Lower lobe of right lung (tissue), 2 donors: ENCODE data around the gene IL12RB1. TPM values are rescaled to one million over a fixed set of nuclear protein-coding genes. Genes with fewer than 3 reads are reported as not detected.

Source experiments
- ATAC-seq, 2 donors: fragments of 200-7000 bp; cut with Tn5 transposase; one replicate each; pipeline ENCODE4 v1.9.1; 2020 to 2022; ENCODE audit warnings: mild to moderate bottlenecking in 2 of 2, moderate library complexity in 2 of 2
- DNase-seq: peaks from one replicate; pipeline ENCODE4 v3.0.0-alpha.2; 2020
- H3K27ac ChIP-seq: fragments of 200-600 bp; one replicate; pipeline ENCODE4 v1.8.0; 2022
- H3K27me3 ChIP-seq: fragments of 200-600 bp; one replicate; pipeline ENCODE4 v1.8.0; 2022; ENCODE audit warnings: low read depth
- H3K36me3 ChIP-seq: fragments of 200-600 bp; one replicate; pipeline ENCODE4 v1.8.0; 2022; ENCODE audit warnings: mild to moderate bottlenecking
- H3K4me1 ChIP-seq: fragments of 200-600 bp; one replicate; pipeline ENCODE4 v1.8.0; 2022
- H3K4me3 ChIP-seq: fragments of 200-600 bp; one replicate; pipeline ENCODE4 v1.8.0; 2022; ENCODE audit warnings: mild to moderate bottlenecking
- H3K9me3 ChIP-seq: fragments of 200-600 bp; one replicate; pipeline ENCODE4 v1.8.0; 2022
- intact Hi-C: fragments of 100-400 bp; cut with DNase I; formaldehyde crosslinking; loops from one replicate; pipeline ENCODE4 v1.11.0; 2022
- total RNA-seq: library from RNA; stranded (reverse); fragmentation: NEBNext Ultra II Directional; extraction: Animal tissue kit (Norgen Biotek cat#: 25700); gene quantifications from one replicate; pipeline ENCODE4 v1.2.1, GENCODE V29; 2021
- TF ChIP-seq, protein P1 (sequence below): fragments of 200-600 bp; IDR thresholded peaks from one replicate; pipeline ENCODE4 v1.8.0; 2022; ENCODE audit warnings: antibody characterized with exemption, mild to moderate bottlenecking
- donor health status: DM: no; HTN: yes; CAD: no; lungs with severe emphysema.

Gene IL12RB1
- total RNA-seq, 1 donor from 2014 or later = 14.6 TPM

DNA sequence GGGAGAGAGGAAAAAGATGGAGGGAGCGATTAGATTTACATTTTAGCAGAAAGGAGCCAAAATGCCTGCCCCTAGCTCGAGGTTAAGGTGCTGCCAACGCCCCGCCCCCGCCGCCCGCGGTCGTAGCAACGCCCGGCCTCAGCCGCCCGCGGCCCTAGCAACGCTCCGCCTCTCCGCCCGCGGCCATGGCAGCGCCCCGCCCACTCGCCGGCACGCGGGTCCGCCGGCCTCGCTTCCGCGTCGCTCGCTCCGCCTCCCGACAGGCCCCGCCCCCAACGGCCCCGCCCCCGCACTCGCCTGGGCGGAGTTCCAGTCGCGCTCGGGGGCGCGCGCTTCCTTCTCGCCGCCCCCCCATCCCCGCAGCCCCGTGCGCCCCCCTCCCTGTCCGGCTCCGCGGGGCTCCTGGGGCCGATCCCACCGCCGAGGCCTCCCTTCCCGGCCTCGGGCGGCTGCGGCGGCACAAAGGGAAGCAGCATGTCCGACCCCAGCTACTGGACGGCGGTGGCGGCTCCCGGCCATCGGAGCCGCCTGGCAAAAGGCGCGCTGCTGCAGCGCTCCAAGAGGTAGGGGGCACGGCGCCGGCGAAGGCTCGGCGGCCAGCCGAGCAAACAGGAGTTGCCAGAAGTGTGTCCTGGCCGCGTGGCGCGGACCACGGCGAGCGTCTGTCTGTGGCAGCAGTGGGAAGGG lies 31.1 kb upstream of the IL12RB1 start:
- ATAC-seq (peak; percentile 96 to 97), DNase-seq (peak; percentile 95)
- H3K27ac ChIP-seq = peak overlapping the region; percentile 64
- intact Hi-C loops = no loop called here
- no peaks in the 10 kb centered on the region for H3K27me3 ChIP-seq
- H3K9me3 ChIP-seq = no peaks in the 10 kb centered on the region
- peaks cover 28% of the 10 kb centered on the region for H3K4me1 ChIP-seq
- peaks cover 24% of the 10 kb centered on the region for H3K36me3 ChIP-seq
- H3K4me3 ChIP-seq = peak overlapping the region; percentile 77
- TF ChIP-seq, protein P1, sequence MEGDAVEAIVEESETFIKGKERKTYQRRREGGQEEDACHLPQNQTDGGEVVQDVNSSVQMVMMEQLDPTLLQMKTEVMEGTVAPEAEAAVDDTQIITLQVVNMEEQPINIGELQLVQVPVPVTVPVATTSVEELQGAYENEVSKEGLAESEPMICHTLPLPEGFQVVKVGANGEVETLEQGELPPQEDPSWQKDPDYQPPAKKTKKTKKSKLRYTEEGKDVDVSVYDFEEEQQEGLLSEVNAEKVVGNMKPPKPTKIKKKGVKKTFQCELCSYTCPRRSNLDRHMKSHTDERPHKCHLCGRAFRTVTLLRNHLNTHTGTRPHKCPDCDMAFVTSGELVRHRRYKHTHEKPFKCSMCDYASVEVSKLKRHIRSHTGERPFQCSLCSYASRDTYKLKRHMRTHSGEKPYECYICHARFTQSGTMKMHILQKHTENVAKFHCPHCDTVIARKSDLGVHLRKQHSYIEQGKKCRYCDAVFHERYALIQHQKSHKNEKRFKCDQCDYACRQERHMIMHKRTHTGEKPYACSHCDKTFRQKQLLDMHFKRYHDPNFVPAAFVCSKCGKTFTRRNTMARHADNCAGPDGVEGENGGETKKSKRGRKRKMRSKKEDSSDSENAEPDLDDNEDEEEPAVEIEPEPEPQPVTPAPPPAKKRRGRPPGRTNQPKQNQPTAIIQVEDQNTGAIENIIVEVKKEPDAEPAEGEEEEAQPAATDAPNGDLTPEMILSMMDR = no peak

DNA sequence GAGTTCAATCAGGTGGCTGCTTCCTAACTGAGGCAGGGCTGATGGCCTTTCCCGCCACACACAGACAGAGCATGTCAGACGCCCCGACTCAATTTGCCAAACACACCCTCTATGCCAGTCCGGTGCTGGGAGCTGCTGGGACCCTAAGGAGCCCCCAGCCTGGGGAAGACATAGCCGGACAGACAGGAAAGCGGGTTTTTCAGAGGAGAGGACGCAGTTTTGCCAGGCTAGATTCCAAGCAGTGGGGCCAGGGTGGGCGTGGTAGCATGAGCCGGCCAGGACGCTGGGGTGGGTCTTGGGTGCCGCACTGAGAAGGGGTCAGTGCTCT lies 30.6 kb upstream of the IL12RB1 start:
- intact Hi-C loops = no loop called here
- DNase-seq (no peak), ATAC-seq (no peak)
- H3K9me3 ChIP-seq = no peaks in the 10 kb centered on the region
- peaks cover 19% of the 10 kb centered on the region for H3K36me3 ChIP-seq
- no peaks in the 10 kb centered on the region for H3K27me3 ChIP-seq
- peaks cover 30% of the 10 kb centered on the region for H3K4me1 ChIP-seq
- H3K27ac ChIP-seq = no peak overlapping the region
- TF ChIP-seq, protein P1 = no peak
- H3K4me3 ChIP-seq = peak overlapping the region; percentile 77

DNA sequence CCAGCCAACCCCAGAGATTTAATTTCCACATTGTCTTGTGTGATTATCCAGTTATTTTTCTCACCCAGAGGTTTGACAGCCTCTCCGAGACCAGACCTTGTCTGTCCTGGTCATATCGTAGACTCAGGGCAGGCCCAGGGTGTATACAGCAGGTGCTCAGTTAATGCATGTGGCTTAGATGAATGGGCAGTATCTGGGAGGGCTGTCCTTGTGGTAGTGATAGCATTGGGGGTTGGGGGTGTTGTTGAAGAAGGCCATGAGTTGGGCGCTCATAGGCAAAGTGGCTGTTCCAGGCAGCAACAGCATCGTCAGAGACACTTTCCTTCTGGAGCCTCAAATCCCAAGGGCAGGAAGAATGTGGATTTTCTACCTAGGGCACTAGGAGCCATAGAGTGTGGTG lies 27.7 kb upstream of the IL12RB1 start:
- H3K4me1 ChIP-seq = peaks cover 45% of the 10 kb centered on the region
- H3K27ac ChIP-seq = no peak overlapping the region
- H3K9me3 ChIP-seq = no peaks in the 10 kb centered on the region
- DNase-seq (no peak), ATAC-seq (no peak)
- no peak overlapping the region for H3K4me3 ChIP-seq
- H3K27me3 ChIP-seq = no peaks in the 10 kb centered on the region
- TF ChIP-seq, protein P1 = no peak
- intact Hi-C loops = no loop called here
- H3K36me3 ChIP-seq = peaks cover 8% of the 10 kb centered on the region

DNA sequence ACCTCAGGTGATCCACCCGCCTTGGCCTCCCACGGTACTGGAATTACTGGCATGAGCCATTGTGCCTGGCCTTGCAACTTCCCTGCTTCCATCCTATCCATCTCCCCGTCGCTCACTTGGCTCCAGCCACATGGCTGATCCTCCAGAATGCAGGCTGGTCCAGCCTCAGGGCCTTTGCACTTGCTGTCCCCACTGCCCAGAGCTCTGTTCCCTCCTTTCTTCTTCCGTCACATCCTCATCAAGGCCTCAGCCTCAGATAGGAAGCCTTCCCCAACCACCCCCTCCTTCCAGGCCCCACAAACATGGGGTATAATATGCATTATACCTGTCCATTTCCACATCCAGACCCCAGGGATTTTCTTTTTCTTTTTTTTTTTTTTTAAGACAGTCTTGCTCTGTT lies 27.1 kb upstream of the IL12RB1 start:
- Histone ChIP-seq H3K4me3 (no peak overlapping the region), H3K9me3 (no peaks in the 10 kb centered on the region), H3K27me3 (no peaks in the 10 kb centered on the region), H3K4me1 (peaks cover 44% of the 10 kb centered on the region), H3K27ac (no peak overlapping the region), H3K36me3 (peaks cover 8% of the 10 kb centered on the region)
- intact Hi-C loops = no loop called here
- TF ChIP-seq, protein P1 = no peak
- no peak for DNase-seq
- ATAC-seq = no peak

DNA sequence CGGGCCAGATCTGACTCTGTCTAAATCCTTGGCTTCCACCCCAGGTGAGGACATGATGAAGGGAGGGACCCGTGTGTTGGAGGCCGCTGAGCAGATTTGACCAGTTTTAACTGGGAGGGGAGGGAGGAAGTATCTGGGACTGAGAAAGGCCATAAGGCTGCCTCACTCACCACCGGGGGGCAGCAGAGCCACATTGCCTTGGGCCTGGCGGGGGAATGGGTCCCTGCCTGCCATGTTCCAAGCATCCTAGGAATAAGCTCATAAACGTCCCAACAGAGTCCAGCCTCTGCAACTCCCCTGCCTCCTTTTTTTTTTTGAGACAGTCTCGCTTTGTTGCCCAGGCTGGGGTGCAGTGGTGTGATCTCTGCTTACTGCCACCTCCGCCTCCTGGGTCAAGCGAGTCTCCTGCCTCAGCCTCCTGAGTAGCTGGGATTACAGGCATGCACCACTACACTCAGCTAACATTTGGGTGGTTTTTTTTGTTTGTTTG lies 26.3 kb upstream of the IL12RB1 start:
- H3K27me3 ChIP-seq = no peaks in the 10 kb centered on the region
- no peak overlapping the region for H3K27ac ChIP-seq
- H3K9me3 ChIP-seq = no peaks in the 10 kb centered on the region
- DNase-seq (peak; percentile 89), ATAC-seq (peak; percentile 58 to 69)
- intact Hi-C loops = no loop called here
- H3K4me3 ChIP-seq = no peak overlapping the region
- peaks cover 8% of the 10 kb centered on the region for H3K36me3 ChIP-seq
- TF ChIP-seq, protein P1 = peak; percentile 91
- H3K4me1 ChIP-seq = peaks cover 36% of the 10 kb centered on the region
